ENCODE results near the gene ILF2. TPM values are rescaled to one million over a fixed set of nuclear protein-coding genes. Genes with fewer than 3 reads are reported as not detected.
A peak's percentile ranks its signal among the peaks of the same experiment; 100 is the strongest.
"Not testable (repeated sequence)": the region's sequence is repeated elsewhere in the genome, so short reads cannot be mapped to it uniquely, and the experiment has no call there.

ILF2 gene
- 10 to 100 TPM; 69.2 to 80.9 TPM for total RNA-seq

DNA sequence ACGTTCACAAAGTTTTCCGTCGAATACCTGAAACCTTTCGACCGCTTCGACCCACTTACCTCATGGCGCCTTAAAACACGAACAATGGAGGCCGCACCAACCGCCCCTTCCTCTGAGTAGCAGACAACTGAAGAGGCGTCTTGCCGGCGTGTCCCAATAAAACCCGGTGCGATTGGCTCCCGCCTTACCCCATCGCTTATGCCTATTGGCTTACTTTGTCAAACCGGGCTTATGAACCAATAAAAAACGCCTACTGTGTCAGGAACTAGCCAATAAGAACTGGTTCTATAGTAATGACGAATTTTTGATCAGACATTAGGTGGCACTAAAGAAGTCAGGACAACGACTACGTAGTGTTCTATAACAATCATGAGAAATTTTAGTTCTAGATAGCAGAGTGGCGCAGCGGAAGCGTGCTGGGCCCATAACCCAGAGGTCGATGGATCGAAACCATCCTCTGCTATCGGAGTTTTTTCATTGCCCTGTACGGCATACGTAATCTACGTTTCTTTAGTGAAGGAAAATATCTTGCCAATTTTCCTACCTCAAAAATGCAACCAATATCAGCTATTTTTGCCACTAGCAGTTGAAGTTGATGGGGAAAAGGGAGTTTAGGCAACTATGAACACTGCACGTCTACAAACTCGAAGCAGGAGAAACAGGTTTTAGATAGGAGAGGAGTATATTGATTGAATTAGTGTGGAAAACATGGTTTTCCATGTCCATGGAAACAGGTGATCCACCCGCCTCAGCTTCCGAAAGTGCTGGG lies at the start of gene ILF2:
TSS of gene ILF2 (minus strand) at position 135 of the 769 bp plus-strand sequence. CDS start at position 64, 71 bp downstream.
- peak within 1 kb of the TSS; percentile 88 to 90 for H3K27ac ChIP-seq
- TF ChIP-seq, protein P1, sequence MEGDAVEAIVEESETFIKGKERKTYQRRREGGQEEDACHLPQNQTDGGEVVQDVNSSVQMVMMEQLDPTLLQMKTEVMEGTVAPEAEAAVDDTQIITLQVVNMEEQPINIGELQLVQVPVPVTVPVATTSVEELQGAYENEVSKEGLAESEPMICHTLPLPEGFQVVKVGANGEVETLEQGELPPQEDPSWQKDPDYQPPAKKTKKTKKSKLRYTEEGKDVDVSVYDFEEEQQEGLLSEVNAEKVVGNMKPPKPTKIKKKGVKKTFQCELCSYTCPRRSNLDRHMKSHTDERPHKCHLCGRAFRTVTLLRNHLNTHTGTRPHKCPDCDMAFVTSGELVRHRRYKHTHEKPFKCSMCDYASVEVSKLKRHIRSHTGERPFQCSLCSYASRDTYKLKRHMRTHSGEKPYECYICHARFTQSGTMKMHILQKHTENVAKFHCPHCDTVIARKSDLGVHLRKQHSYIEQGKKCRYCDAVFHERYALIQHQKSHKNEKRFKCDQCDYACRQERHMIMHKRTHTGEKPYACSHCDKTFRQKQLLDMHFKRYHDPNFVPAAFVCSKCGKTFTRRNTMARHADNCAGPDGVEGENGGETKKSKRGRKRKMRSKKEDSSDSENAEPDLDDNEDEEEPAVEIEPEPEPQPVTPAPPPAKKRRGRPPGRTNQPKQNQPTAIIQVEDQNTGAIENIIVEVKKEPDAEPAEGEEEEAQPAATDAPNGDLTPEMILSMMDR (IDR thresholded peaks at IDR 0.05), result no peak

DNA sequence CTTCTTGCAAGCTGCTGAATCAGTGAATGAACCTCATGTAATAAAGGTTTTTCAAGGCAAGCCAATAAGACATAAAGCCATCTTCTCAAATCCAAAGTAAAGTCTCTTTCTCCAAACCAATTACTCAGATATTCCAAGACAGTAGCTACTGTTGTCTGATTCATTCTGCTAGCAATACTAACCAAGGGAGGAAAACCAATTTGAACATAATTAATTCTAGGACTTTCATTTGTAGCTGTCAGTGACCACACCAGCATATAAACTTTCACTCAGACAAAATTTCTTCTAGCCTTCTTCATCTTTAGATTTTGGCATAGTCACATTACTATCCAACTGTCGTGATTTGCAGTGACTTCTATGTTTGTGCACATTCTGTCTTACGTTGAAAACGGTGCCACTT lies 46.5 kb upstream of the ILF2 start:
- no peaks in the 10 kb centered on the region for H3K4me1 ChIP-seq
- no peaks in the 10 kb centered on the region for H3K9me3 ChIP-seq
- H3K27me3 ChIP-seq, result no peaks in the 10 kb centered on the region
- no peak overlapping the region for H3K27ac ChIP-seq
- H3K36me3 ChIP-seq, result no peaks in the 10 kb centered on the region
- no peak for DNase-seq (ENCODE audit: low spot score)
- TF ChIP-seq, protein P1 (IDR thresholded peaks at IDR 0.05), result no peak
- no peak overlapping the region for H3K4me3 ChIP-seq

More for the DNA sequence above, at the start of gene ILF2:
- Histone ChIP-seq H3K27me3 (no peaks in the 10 kb centered on the region), H3K9me3 (no peaks in the 10 kb centered on the region), H3K4me3 (peak within 1 kb of the TSS; percentile 86 to 91), H3K36me3 (peaks cover 33% of the 10 kb centered on the region), H3K4me1 (peaks cover 0 to 20% of the 10 kb centered on the region in 2 donors)
- DNase-seq (ENCODE audit: low spot score), result peak; percentile 99

DNA sequence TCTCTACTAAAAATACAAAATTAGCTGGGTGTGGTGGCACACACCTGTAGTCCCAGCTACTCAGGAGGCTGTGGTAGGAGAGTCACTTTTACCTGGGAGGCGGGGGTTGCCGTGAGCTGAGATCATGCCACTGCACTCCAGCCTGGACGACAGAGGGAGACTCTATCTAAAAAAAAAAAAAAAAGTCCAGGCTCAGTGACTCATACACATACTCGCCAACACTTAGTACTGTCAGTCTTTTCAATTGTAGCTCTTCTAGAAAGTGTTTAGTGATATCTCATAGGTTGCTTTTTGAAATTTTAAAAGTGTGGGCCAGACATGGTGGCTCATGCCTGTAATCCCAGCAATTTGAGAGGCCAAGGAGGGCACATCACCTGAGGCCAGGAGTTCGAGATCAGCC lies 45.4 kb upstream of the ILF2 start:
- H3K27ac ChIP-seq, result not testable (repeated sequence)

DNA sequence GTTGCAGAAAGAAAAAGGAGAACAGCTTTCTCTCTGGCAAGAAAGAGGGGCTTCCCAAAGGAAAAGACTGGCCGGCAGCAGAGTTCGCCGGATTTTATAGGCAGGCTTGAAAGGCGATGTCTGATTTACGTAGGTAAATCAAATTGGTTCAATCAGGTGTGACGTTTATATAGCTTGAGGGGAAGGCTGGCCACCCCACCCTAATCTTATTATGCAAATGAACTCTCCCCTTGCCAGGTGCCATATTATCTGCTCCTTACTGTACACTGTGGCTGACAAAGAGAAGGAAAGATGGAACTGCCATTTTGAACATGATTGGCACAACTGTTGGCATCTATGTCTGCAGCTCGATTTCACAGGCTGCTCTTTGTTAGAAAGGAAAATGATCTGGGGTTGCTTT lies 40.2 kb upstream of the ILF2 start:
- no peaks in the 10 kb centered on the region for H3K9me3 ChIP-seq
- TF ChIP-seq, protein P1 (IDR thresholded peaks at IDR 0.05), result no peak
- no peak for DNase-seq (ENCODE audit: low spot score)

More for the DNA sequence above, 45.4 kb upstream of the ILF2 start:
- H3K27me3 ChIP-seq; H3K9me3 ChIP-seq; H3K4me1 ChIP-seq; H3K36me3 ChIP-seq; DNase-seq (ENCODE audit: low spot score); H3K4me3 ChIP-seq: not testable (repeated sequence)

DNA sequence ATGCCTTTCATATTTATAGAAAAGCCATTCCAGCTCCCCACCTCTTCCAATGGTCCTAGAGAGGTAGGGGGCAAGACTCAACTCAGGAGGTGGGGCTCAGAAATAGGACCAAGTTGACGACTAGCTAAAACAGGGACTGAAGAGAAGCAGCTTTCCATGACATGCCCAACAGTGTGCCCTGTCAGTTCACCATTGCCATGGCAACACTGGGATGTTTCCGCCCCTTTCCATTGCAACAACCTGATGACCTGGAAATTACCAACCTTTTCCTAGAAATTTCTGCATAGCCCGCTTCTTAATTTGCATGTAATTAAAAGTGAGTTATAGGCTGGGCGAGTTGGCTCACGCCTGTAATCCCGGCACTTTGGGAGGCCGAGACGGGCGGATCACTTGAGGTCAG lies 34.7 kb upstream of the ILF2 start:
- no peaks in the 10 kb centered on the region for H3K9me3 ChIP-seq
- no peak for DNase-seq (ENCODE audit: low spot score)
- H3K27me3 ChIP-seq, result no peaks in the 10 kb centered on the region
- no peaks in the 10 kb centered on the region for H3K36me3 ChIP-seq
- TF ChIP-seq, protein P1 (IDR thresholded peaks at IDR 0.05), result no peak
- H3K4me3 ChIP-seq, result no peak overlapping the region
- no peak overlapping the region for H3K27ac ChIP-seq
- H3K4me1 ChIP-seq, result no peaks in the 10 kb centered on the region

More for the DNA sequence above, 40.2 kb upstream of the ILF2 start:
- no peaks in the 10 kb centered on the region for H3K4me1 ChIP-seq
- no peaks in the 10 kb centered on the region for H3K36me3 ChIP-seq
- H3K27me3 ChIP-seq, result no peaks in the 10 kb centered on the region
- no peak overlapping the region for H3K4me3 ChIP-seq
- H3K27ac ChIP-seq, result no peak overlapping the region

DNA sequence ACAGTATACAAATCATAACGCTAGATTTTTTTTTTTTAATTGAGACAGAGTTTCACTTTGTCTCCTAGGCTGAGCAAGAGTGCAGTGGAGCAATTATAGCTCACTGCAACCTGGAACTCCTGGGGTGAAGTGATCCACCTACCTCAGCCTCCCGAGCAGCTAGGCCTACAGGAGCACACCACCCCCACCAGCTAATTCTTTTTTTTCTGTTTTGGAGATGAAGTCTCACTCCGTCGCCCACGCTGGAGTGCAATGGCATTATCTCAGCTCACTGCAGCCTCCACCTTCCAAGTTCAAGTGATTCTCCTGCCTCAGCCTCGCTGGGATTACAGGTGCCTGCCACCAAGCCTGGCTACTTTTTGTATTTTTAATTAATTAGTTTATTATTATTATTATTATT lies 29.0 kb upstream of the ILF2 start:
- H3K4me3 ChIP-seq, result no peak overlapping the region
- no peaks in the 10 kb centered on the region for H3K27me3 ChIP-seq
- no peaks in the 10 kb centered on the region for H3K9me3 ChIP-seq
- TF ChIP-seq, protein P1 (IDR thresholded peaks at IDR 0.05), result no peak
- H3K27ac ChIP-seq, result peak overlapping the region in 1 of 2 donors; percentile 91
- H3K36me3 ChIP-seq, result no peaks in the 10 kb centered on the region
- H3K4me1 ChIP-seq, result peaks cover 0 to 33% of the 10 kb centered on the region in 2 donors
- no peak for DNase-seq (ENCODE audit: low spot score)

All from right atrium auricular region (tissue), 2 donors.